ENCODE data around the gene DGKD.

The DGKD gene

DNA sequence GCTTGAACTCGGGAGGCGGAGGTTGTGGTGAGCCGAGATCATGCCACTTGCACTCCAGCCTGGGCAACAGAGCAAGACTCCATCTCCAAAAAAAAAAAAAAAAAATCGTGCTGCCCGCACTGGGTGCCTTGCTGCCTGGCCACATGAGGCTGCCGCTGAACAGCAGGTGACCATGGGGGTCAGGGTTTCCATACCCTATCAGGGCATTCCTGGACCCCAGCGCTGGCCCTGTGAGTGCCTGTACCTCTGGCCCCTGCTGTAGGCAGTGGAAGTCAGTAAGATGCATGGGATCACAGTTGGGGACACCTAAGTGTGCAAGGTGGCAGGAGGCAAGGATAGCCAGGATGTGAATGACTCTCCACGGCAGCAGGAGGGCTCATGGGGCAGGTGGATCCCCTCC lies 27.8 kb upstream of the DGKD start:
- TF ChIP-seq EZH2phosphoT487 (IDR thresholded peaks at IDR 0.05; ENCODE audit: borderline replicate concordance) (no peak), CTCF (conservative IDR thresholded peaks at IDR 0.05; ENCODE audit: low read length) (no peak)
- no peak overlapping the region for H3K4me3 ChIP-seq (ENCODE audit: low read length, poor library complexity, severe bottlenecking)

GRCh38 chr2:233328922-233329321 lies 25.4 kb upstream of the DGKD start:
- no peaks in the 10 kb centered on the region for H4K20me1 ChIP-seq (ENCODE audit: insufficient read depth, low read length, poor library complexity, severe bottlenecking)
- H3K9me2 ChIP-seq (replicated peaks; ENCODE audit: low read depth, low read length), result no peaks in the 10 kb centered on the region
- H3F3A ChIP-seq (ENCODE audit: low read depth), result peaks cover 2% of the 10 kb centered on the region; the same call in 1 of the 2 replicates
- no peak overlapping the region for H3K9ac ChIP-seq (ENCODE audit: low read depth, low read length, poor library complexity, severe bottlenecking)
- H3K36me3 ChIP-seq (ENCODE audit: insufficient read depth, low read length), result no peaks in the 10 kb centered on the region
- H3K27me3 ChIP-seq (ENCODE audit: insufficient read depth, low read length, poor library complexity, severe bottlenecking), result no peaks in the 10 kb centered on the region
- no peaks in the 10 kb centered on the region for H3K9me3 ChIP-seq (ENCODE audit: insufficient read depth, low read depth, low read length)
- TF ChIP-seq CTCF (conservative IDR thresholded peaks at IDR 0.05; ENCODE audit: low read length) (no peak), EZH2phosphoT487 (IDR thresholded peaks at IDR 0.05; ENCODE audit: borderline replicate concordance) (no peak)
- H3K4me2 ChIP-seq (ENCODE audit: low read depth, low read length, poor library complexity, severe bottlenecking), result no peak overlapping the region
- H3K4me3 ChIP-seq (ENCODE audit: low read length, poor library complexity, severe bottlenecking), result no peak overlapping the region
- no peaks in the 10 kb centered on the region for H3K79me2 ChIP-seq (ENCODE audit: insufficient read depth, low read length)
- no peak overlapping the region for H2AFZ ChIP-seq (ENCODE audit: low read length)
- H3K4me1 ChIP-seq (ENCODE audit: insufficient read depth, low read length, poor library complexity, severe bottlenecking), result peaks cover 31% of the 10 kb centered on the region

More for the DNA sequence above, 27.8 kb upstream of the DGKD start:
- Histone ChIP-seq H3K9me3 (ENCODE audit: insufficient read depth, low read depth, low read length) (no peaks in the 10 kb centered on the region), H3K79me2 (ENCODE audit: insufficient read depth, low read length) (no peaks in the 10 kb centered on the region), H3F3A (ENCODE audit: low read depth) (no peaks in the 10 kb centered on the region), H3K4me2 (ENCODE audit: low read depth, low read length, poor library complexity, severe bottlenecking) (no peak overlapping the region), H3K4me1 (ENCODE audit: insufficient read depth, low read length, poor library complexity, severe bottlenecking) (peaks cover 12% of the 10 kb centered on the region), H3K27me3 (ENCODE audit: insufficient read depth, low read length, poor library complexity, severe bottlenecking) (no peaks in the 10 kb centered on the region), H2AFZ (ENCODE audit: low read length) (no peak overlapping the region), H3K36me3 (ENCODE audit: insufficient read depth, low read length) (no peaks in the 10 kb centered on the region), H4K20me1 (ENCODE audit: insufficient read depth, low read length, poor library complexity, severe bottlenecking) (no peaks in the 10 kb centered on the region), H3K9ac (ENCODE audit: low read depth, low read length, poor library complexity, severe bottlenecking) (no peak overlapping the region), H3K9me2 (replicated peaks; ENCODE audit: low read depth, low read length) (no peaks in the 10 kb centered on the region)

- Histone ChIP-seq H3K27me3 (ENCODE audit: insufficient read depth, low read length, poor library complexity, severe bottlenecking) (no peaks in the 10 kb centered on the region), H2AFZ (ENCODE audit: low read length) (no peak overlapping the region), H3K9me3 (ENCODE audit: insufficient read depth, low read depth, low read length) (no peaks in the 10 kb centered on the region), H3K4me1 (ENCODE audit: insufficient read depth, low read length, poor library complexity, severe bottlenecking) (peaks cover 34% of the 10 kb centered on the region), H3F3A (ENCODE audit: low read depth) (peaks cover 2% of the 10 kb centered on the region; the same call in 1 of the 2 replicates), H3K9ac (ENCODE audit: low read depth, low read length, poor library complexity, severe bottlenecking) (no peak overlapping the region), H4K20me1 (ENCODE audit: insufficient read depth, low read length, poor library complexity, severe bottlenecking) (no peaks in the 10 kb centered on the region), H3K36me3 (ENCODE audit: insufficient read depth, low read length) (no peaks in the 10 kb centered on the region), H3K79me2 (ENCODE audit: insufficient read depth, low read length) (no peaks in the 10 kb centered on the region), H3K4me3 (ENCODE audit: low read length, poor library complexity, severe bottlenecking) (no peak overlapping the region), H3K9me2 (replicated peaks; ENCODE audit: low read depth, low read length) (no peaks in the 10 kb centered on the region), H3K4me2 (ENCODE audit: low read depth, low read length, poor library complexity, severe bottlenecking) (no peak overlapping the region)
- TF ChIP-seq EZH2phosphoT487 (IDR thresholded peaks at IDR 0.05; ENCODE audit: borderline replicate concordance) (no peak), CTCF (conservative IDR thresholded peaks at IDR 0.05; ENCODE audit: low read length) (no peak)
These were observed 24.7 kb upstream of the DGKD start for GRCh38 chr2:233329489-233330135.

Measured in Loucy (cell line).